H1 (cell line): ENCODE measurements around the gene DLL4. TPM values are rescaled to one million over a fixed set of nuclear protein-coding genes. Genes with fewer than 3 reads are reported as not detected.

Experiments
- polyA plus RNA-seq, 7 experiments: library from polyadenylated mRNA; depleted of rRNA in 3 of 7; stranded (reverse) in 5 of 7; unstranded in 2 of 7; fragments of >200 nt in 5 of 7; fragments of 200-250 nt in 2 of 7; gene quantifications; 1 replicate in 5 of 7; 2 replicates in 1 of 7; 4 replicates in 1 of 7; pipeline versions ENCODE4 v1.2.1 to v1.2.3, GENCODE V29; 2011 to 2013; ENCODE audit warnings: missing spikeins in 2 of 7, mixed read lengths in 2 of 7
- small RNA-seq: library from polyadenylated mRNA; stranded (forward); fragments of <200 nt; extraction: miRNeasy Mini kit (QIAGEN cat#:217004); gene quantifications from one replicate; pipeline ENCODE3, GENCODE V24; 2013; ENCODE audit not compliant: insufficient read depth
- total RNA-seq: library from RNA; stranded (reverse); fragmentation: NEBNext Ultra II Directional; extraction: Animal tissue kit (Norgen Biotek cat#: 25700); gene quantifications from 2 replicates; pipeline ENCODE4 v1.2.1, GENCODE V29; 2021

The DLL4 gene
- total and polyA plus RNA-seq, 2 of the 8 experiments (the other 6 are each of a cell fraction or from before 2014, with no cell fraction given), result 0.23 to 0.60 TPM

Small RNA genes lying within 50 kb of the gene (small RNA-seq; reads per million reads assigned to genes)
- not detected for gene ISCA1P4

Other genes starting within 250 kb of the DLL4 start
- 41.6 and 42.4 TPM in 2 replicates for gene RAD51, start 234.2 kb upstream of the DLL4 start, total RNA-seq
- gene RAD51, start 234.2 kb upstream of the DLL4 start, polyA plus RNA-seq (2011; rRNA removed), result 25.2 and 32.2 TPM in 2 replicates
- 24.1 and 25.0 TPM in 2 replicates for gene RMDN3, start 174.1 kb upstream of the DLL4 start, total RNA-seq
- 10.8 and 13.8 TPM in 2 replicates for gene RMDN3, start 174.1 kb upstream of the DLL4 start, polyA plus RNA-seq (2011; rRNA removed)
- 22.7 and 25.9 TPM in 2 replicates for gene GCHFR, start 165.3 kb upstream of the DLL4 start, total RNA-seq
- 81.5 and 102 TPM in 2 replicates for gene GCHFR, start 165.3 kb upstream of the DLL4 start, polyA plus RNA-seq (2011; rRNA removed)
- gene C15orf62, start 159.4 kb upstream of the DLL4 start, total RNA-seq, result 0.56 and 0.57 TPM in 2 replicates
- 0.06 and 0.19 TPM in 2 replicates for gene C15orf62, start 159.4 kb upstream of the DLL4 start, polyA plus RNA-seq (2011; rRNA removed)
- gene ZFYVE19, start 122.3 kb upstream of the DLL4 start, total RNA-seq, result 10.7 and 11.2 TPM in 2 replicates
- 21.8 and 23.7 TPM in 2 replicates for gene ZFYVE19, start 122.3 kb upstream of the DLL4 start, polyA plus RNA-seq (2011; rRNA removed)
- gene DNAJC17, start 121.9 kb upstream of the DLL4 start, total RNA-seq, result 39.5 and 43.8 TPM in 2 replicates
- gene DNAJC17, start 121.9 kb upstream of the DLL4 start, polyA plus RNA-seq (2011; rRNA removed), result 45.4 and 47.2 TPM in 2 replicates
- gene PPP1R14D, start 100.6 kb upstream of the DLL4 start, total RNA-seq, result not detected in 2 replicates
- gene PPP1R14D, start 100.6 kb upstream of the DLL4 start, polyA plus RNA-seq (2011; rRNA removed), result not detected in 2 replicates
- gene SPINT1, start 85.3 kb upstream of the DLL4 start, total RNA-seq, result 117 TPM in 2 replicates
- 155 and 266 TPM in 2 replicates for gene SPINT1, start 85.3 kb upstream of the DLL4 start, polyA plus RNA-seq (2011; rRNA removed)
- 2.4 and 2.7 TPM in 2 replicates for gene RHOV, start 55.1 kb upstream of the DLL4 start, total RNA-seq
- gene RHOV, start 55.1 kb upstream of the DLL4 start, polyA plus RNA-seq (2011; rRNA removed), result 1.5 and 2.2 TPM in 2 replicates
- gene VPS18, start 34.9 kb upstream of the DLL4 start, total RNA-seq, result 31.9 and 32.7 TPM in 2 replicates
- 28.9 and 32.9 TPM in 2 replicates for gene VPS18, start 34.9 kb upstream of the DLL4 start, polyA plus RNA-seq (2011; rRNA removed)
- 28.7 and 34.3 TPM in 2 replicates for gene CHAC1, start 24.1 kb downstream of the DLL4 start, total RNA-seq
- gene CHAC1, start 24.1 kb downstream of the DLL4 start, polyA plus RNA-seq (2011; rRNA removed), result 159 and 215 TPM in 2 replicates
- 22.1 and 24.5 TPM in 2 replicates for gene INO80, start 186.9 kb downstream of the DLL4 start, total RNA-seq
- 4.3 and 7.2 TPM in 2 replicates for gene INO80, start 186.9 kb downstream of the DLL4 start, polyA plus RNA-seq (2011; rRNA removed)